ENCODE measurements around the gene GDPD5.

The GDPD5 gene

DNA sequence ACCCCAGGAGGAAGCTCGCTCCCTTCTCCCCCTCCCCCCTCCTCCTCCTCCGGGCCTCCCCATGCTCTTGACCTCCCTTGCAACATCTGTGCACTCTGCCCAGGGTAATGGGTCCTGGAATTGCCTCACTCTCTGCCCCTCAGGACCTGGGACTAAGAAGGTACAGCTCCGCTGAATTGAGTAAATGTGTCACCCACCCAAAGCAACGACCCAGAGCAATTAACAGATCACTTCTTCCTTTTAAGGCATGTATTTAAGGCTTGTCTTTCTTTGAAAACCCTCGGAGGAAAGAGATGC, 15.1 kb downstream of the GDPD5 start:
- no peak for DNase-seq

DNA sequence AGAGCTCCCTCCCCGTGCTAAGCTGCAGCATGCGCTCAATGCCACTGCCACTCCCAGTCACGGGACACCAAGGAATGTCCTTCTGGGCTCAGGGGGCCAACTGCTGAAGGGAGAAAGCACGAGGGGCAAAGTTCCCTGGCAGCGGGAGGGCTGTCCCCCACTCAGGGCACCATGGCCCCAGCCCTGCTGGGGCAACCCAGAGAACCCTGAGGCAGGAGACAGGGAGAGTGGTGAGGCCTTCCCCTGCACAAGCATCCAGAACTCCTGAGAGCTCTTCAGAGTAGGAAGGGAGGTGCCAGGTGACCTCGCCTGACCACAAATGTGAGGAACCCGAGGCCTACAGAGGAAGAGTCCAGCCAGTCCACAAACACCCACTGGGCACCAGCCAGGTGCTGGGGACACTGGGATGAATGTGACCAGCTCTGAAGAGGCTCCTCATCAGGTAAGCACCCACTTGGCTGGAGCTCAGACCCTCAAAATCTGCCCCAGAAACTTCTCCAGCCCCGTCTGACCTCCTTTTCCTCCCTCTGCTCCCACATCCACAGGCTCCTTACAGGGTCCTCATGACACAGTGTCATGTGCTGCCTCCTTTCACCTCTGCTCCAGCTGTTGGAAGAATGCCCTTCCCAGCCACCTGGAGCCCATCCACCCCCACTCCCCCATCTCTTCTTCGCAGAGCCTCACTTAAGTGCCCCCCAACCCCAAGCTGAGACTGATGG, 15.6 kb downstream of the GDPD5 start:
- no peak for DNase-seq

DNA sequence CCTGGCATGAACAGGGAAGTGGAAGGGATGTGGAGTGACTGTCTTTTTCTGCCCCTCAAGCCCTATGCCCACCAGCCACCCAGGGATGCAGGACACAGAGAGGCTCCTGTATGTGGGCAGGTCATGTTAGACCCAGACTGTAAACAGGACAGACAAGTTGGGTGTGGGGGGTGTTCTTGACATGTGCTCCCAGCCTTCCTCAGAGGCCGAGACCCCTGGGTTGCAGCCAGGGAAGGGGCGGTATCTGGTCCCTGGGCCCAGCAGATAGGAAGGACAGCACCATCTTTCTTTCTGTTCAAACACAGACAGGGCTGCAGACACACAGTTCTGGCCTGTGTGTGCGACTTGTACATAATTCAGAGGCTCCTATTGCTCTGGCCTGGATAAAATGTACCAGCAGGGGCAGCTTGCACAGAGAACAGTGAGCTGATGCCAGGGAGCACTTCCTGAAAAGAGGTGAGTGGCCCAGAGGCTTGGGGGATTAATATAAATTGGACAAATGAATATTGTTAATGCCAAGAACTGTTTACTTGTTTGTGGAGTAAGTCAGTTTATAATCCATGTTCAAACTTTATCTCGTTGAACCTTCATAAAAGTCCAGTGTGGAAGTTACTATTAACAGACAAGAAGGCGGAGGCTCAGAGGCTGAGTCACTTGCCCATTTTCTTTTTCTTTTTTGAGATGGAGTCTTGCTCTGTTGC, 16.6 kb downstream of the GDPD5 start:
- DNase-seq, result no peak

DNA sequence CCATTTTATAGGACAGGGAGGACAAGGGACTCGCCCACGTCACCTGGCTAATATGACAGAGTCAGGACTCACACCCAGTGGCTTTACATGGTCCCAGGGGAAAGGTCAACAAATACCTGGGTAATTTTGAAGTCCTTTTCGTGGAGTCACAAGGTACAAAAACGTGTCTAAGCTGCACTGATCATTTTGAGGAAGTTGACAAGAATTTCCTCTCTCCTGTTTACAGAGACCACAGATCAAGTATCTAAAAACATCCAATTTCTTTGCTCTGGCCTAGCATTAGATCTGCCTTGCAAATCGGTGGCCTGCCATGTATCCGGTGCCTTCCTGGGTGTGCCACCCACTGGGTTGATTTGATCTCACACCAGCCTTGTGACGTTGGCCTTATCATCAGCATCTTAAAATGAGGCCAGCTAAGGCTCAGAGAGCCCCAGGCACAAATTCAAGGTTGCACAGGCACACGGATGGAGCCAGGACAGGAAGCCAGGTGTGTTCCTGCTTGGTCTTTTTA, 17.6 kb downstream of the GDPD5 start:
- no peak for DNase-seq

DNA sequence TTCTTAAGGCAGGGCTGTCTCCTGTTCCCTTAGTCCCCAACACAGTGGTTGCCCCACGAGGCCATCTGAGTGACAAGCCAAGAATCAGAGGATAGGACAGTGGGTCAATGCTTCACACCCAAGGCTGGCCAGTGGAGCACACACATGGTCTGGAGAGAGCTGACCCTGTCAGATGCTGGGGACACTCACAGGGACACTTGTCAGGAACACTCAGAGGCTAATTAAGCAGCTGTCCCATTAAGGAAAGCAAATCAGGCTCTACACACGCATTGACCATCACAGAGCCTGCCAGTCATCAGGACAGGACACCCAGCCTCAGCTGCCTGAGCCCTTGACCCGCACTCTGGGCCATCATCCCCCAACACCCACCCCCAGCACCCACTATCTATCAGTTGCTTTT, 18.2 kb downstream of the GDPD5 start:
- DNase-seq, result no peak

DNA sequence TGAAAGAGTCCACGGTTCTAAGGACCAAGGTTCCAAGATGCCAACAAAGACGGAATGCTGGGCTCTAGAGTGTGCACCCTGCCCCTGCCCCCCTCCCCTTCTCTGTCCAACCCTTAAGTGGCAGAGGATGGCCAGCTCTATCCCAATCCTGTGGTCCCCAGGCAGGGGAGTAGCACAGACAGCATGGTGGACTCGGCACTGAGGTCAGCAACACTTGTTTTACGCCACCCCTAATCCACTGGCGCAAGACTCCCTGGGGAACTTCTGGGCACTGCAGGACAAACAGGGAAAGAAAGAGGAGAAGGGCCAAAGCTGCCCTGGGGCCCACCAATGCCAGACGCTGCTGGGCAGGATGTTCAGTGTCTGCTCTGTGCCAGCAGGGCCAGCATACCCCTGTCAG, 18.9 kb downstream of the GDPD5 start:
- no peak for DNase-seq

DNA sequence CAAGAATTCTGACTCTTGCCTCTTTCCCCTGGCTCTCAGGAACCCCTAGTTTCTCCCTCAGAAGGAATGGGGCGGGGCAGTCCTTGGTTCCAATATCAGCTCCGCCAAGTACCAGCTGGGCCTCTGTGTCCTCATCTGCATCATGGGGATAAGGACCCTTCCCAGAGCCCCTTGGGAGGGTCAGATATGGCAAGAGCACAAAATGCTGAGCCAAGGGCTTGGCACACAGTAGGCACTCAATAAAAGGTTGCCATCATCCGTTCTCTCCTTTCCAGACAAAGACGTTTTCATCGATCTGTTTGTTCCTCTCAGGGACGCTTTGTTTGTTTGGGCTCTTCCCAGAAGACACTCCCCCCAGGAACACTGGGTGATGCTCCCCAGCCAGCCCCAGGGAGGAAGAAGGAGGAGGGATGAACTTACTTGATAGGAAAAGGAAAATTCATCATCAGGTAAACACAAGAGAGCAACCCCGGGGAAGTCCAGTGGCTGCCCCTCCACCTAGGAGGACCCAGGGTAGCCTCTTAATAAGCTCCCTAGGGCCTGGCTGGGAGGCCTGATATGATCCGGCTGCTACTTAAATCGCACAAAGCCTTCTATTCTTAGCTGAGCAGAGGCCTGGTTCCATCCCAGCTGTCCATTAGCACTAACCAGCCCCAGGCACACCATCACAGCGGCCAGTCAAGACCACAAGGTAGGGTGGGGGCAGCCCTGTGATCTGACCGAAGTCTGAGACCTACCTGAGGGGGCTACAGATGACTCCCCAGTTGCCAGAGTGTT, 19.6 kb downstream of the GDPD5 start:
- no peak for DNase-seq

DNA sequence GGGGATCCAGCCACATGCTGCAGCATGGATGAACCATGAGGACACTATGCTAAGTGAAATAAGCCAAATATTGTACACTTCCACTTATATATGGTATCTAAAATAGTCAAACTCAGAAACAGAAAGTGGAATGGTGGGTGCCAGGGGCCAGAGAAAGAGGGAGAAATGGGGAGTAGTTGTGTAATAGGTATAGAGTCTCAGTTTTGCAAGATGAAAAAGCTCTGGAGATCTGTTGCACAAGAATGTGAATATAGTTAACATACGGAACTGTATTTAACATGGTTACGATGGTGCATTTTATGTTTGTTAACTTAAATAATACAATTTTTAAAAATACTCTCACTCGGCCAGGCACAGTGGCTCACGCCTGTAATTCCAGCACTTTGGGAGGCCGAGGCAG, 21.2 kb downstream of the GDPD5 start:
- DNase-seq, result no peak

DNA sequence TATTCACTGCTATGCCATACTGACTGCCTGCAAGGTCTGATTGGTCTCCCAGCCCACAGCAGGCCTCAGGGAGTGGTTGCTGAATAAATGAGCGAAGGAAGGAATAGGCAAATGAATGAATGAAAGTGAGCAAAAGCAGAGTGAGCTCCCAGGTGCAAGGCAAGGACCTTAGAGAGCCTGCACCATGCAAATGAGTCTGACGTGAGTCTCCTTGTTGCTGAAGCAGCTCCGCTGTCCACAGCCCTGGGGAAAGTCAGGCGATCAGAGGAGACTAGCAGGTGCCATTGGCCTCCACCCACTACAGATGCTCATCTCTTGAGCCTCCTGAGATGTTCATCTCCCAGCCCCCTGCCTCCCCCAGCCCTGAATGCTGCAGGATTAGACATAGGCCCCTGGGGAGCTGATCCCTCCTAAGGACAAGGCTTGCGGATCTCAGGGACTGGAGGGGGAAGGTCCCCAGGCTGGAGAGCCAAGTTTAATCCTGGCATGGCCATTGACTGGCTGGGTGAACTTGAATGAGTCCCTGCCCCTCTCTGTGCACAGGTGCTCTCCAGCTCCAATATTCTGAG, 22.1 kb downstream of the GDPD5 start:
- no peak for DNase-seq

DNA sequence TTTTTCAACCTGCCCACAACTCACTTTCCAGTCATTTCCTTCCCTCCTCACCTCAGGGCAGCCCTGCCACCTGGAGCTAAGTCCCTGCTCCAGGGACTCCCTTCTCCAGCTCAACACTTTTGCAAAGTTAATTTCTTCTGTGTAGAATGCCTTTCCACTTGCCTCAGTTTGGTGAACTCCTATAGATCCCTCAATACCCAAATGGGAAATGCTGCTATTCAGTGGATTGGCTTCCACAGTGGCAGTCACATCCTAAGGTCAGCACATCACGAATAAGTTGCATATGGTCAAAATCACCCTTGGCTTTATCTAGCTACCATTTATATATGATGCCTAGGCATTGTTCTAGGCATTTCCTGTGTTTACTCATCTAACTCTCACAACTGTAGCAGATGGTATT, 23.6 kb downstream of the GDPD5 start:
- no peak for DNase-seq

DNA sequence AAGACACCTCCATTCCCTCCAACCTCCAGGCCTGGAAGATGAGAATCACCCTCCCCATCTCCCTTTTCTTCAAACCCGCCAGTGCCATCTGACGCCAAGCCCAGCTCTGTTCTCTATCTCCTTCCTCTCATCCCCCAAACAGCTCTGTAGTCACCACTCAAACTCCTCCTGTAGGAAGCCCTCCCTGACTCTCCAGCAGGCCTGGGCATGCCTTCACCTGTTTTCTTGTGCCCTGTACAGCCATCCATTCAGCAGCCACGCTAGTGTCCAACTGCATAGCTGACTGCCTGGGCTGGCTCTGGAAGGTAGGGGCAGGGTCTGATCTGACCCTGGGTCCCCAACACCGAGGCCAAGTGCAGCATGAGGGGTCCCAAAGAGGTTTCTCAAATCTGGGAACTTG, 25.0 kb downstream of the GDPD5 start:
- no peak for DNase-seq

DNA sequence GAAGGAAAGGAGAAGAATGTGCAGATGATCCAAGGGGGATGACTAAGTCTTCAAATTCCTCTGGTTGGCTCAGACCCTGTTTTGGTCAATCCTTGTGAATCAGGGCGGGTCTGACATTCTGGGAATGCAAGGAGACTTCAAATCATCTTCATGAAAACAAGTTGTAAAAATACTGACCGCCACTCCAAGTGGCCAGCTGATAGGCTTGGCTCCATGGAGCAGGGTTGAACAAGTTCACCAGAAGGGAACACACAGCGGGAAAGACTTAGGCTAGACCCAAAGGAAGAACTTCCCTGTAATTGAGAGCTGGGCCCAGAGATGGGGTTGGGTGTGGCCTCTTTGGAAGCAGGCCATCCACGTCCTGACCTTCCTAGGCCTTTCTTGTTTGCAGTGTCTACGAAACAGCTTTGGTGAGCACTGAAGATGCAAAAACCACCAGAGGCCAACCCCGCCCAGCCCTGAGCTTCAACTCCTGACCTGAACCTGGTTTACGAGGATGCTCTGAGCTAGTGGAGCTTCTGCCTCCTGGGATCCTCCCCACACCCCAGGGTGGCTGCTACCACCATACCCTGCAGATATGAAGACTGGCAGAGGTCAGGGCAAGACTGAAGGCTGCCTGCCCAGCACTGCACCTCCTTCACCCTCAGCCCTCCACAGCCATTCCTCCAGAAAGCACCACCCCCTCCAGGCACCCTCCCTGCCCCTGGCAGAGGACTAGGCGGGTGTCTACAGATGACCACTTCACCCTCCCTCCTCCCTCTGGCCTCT, 26.1 kb downstream of the GDPD5 start:
- no peak for DNase-seq

DNA sequence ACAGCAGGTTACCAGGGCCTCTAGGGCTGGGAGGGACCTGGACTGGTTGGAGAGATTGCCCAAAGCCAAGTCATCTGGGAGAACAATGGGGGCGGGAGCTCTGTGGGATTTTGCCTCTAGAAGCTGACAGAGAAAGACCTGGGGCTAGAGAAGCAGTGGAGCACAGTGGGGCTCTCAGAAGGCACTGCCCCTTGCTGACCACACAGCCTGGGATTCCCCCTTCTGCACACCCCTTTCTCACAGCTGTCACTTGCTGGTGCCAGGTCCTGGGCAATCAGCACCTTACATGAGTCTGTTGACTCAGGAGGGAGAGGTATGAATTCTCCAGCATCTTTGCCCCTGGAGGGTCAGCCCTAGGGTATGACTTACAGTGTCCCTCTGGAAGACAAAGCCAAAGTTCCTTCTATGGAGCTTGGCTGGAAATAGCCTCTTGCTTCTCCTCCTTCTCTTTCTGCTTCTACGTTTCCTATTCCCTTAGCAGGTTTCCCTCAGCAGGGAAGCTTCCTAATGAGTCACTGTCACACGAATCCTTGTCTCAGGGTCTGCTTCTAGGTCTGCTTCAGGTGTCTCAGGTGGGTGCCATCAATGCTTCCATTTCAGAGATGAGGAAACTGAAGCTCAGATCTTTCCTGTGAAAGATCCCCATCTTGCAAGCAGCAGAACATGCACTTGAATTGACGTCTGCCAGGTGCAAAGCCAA, 27.0 kb downstream of the GDPD5 start:
- DNase-seq, result no peak

DNA sequence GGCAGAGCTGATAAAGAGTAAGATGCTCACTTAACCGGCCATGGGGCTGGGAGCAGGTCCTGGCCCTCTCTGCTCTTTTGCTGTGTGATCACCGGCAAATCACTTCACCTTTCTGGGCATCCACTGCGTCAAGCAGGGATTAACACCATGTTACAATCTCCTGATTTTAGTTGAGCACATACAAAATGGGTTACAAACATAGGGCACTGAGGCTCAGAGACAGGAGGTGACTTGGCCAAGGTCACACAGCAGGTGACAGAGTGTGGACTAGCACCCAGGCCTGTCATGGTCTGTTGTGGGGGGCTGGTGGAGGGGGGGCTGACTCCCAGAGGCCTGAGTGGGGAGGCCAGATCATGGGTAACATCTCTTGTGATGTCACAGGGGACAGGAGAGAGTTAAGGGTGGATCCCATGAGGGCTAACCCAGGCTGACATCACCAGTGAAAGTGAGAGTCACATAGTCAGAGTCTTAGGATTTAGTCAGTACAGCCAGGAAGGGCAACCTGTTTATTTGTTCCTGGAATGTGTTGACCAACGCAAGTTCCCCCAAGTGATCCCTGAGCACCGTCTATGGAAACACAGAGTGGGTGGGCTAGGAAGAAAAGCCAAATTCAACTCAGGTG, 27.8 kb downstream of the GDPD5 start:
- no peak for DNase-seq

DNA sequence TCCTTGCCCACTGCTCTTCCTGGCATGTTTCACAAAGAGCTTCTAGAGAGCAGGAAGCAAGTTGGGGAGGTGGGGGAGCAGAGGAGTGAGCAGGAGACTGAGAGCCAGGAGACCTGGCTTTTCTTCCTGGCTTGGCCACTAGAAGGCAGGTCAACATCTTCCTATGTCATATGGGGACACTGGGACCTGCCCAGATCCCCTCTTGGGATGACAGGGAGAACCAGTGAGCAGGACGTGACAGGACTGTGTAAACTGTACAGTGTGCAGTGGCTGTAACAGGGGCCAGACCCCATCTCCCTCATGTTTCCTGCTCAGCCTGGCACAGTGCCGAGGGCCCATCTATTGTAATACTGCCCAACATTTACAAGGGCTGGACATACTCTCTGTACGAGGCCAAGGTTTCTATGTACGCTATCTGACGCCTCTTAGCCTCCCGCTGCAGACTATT, 29.4 kb downstream of the GDPD5 start:
- no peak for DNase-seq

DNA sequence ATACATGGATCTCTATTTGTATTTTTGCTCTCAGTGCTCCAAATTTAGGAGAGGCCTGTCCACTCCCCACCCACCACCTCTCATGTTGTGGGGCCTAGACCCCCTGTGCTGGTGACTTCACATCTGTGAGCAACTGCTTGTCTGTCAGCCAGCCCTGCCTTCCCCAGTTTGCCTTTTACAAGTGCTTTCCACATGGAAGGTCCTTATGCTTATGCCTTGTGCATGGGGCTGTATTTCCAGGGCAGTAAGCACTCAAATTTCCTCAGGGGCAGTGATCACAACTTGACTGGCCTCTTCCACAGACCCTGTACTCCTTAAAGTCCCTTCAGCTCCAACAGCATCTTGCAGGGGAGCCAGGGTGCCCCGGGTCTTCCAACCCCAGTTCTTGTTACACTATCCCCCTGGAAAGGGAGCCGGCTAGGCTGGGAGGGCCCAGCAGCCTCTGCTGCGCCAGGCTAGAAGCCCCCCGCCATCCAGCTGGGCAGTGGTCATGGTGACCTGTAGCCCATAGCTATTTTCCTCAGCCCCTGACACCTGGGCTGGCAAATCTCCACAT, 29.9 kb downstream of the GDPD5 start:
- DNase-seq, result no peak

DNA sequence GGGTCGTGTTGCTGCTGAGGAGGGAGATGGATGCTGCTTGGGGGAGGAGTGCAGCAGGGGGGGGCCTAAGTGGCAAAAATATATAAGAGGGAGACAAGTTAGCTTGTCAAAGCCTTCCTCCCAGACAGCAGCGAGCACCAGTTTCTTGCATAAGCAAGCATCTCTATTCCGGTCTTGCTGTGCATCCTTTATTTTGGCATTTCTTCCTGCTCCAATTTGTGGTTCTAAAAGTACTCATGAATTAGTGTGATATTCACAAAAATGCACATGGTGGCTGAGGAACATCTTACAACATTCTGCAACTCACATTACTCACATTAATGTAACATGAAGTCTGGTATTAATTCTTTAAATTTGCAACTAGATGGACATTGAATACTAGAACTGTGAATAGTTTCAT, 32.1 kb downstream of the GDPD5 start:
- DNase-seq, result no peak

DNA sequence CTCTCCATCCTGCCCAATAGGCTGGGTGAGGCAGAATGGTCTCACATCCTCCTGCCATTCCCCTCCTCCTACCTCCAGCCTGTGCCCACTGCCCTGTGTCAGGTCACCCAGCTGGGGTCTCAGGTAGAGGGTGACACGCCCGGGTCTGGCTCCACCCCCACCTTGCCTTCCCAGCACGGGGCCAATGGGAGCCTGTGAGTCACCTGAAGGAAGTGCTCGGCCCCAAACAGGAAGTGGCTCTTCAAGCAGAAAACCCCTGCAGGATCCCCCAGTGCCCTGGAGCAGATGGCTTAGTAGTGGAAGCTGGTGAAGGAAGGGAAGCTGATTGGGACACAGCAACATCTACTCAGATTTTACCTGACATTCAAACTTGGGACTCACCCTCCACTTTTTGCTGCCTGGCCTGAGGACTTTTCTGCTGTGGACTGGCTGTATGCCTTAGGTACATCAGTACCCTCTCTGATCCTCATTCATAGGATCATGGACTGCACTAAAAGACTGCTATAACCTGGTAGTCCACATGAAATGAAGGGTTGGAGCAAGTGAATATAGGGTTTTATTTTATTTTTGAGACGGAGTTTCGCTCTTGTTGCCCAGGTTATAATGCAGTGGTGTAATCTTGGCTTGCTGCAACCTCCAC, 33.4 kb downstream of the GDPD5 start:
- peak; percentile 57 for DNase-seq

DNA sequence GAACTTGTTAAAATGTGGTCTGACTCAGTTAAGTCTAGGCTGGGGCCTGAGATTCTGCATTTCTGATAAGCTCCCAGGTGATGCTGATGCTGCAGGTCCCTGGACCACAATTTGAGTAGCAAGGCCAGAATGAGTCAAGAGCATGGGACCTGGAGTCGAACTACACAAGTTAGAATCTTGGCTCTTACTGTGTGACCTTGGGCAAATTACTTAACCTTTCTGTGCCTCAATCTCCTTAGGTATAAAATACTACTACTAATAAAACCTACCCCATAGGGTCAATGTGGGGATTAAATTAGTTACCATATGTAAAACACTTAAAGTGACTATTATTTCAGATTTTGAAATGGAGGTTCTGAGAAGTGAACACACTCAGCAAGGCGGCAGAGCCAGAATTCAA, 34.3 kb downstream of the GDPD5 start:
- DNase-seq, result no peak

DNA sequence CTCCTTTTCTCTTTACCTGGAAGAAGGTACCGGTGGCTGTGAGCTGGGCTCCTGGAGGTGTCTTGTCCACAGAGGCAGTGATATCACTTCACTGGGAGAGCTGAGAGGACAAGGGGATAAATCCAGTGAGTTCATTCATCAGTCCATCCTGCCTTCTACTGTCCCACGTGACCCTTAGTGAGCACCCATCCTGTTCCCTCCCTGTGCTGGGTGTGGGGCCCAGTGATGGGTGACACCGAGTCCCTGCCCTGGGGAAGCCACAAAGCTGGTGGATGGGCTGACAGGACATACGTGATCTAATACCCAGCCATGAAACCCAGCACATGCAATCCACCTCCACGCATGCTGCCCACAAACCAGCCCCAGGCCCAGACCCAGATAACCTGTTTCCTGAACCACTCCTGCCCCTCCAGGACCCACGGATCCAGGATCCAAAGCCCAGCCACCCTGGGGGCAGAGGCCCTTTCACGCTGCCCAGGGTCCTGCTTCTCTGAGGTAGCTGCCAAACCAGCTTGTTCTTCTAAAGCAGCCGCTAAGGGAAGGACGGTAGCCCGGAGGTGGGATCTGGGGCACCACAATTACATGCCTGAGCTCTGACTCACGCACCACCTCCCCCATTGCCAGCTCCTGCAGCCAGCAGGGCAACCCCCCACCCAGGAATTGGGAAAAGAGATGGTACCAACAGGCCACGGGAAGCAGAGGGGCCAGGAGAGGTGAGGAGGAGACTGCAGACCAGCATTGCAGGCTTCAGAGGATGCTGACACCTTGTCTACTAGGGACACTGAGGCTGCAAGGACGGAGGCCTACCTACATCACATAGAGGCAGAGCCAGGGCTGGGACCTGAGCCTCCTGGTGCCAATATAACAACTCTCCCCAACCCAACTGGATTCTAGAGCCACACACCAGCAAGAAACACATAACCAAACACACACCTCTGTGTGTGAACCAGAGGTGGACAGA, 35.2 kb downstream of the GDPD5 start:
- no peak for DNase-seq

Measured in activated naive CD4-positive, alpha-beta T cell treated with anti-CD3 and anti-CD28 coated beads, Interleukin-2, amount 50 U/mL, for 16 hours (primary cell).